ENCODE measurements around the gene GAL3ST3. TPM values are rescaled to one million over a fixed set of nuclear protein-coding genes. Genes with fewer than 3 reads are reported as not detected.

The GAL3ST3 gene
- total and polyA plus RNA-seq, 10 donors, result 0.03 to 0.04 (median 0.03) TPM; not detected in 7

- Histone ChIP-seq H3K9me3 (no peaks in the 10 kb centered on the region), H3K36me3 (peaks cover 0 to 57% (median 19%) of the 10 kb centered on the region in 6 donors), H3K4me1 (peaks cover 33 to 89% (median 54%) of the 10 kb centered on the region in 6 donors), H3K27me3 (replicated peaks in 1 of 7) (no peaks in the 10 kb centered on the region), H3K27ac (peak overlapping the region in 7 of 8 donors; percentile 44 to 99 (median 98)), H3K4me3 (peak overlapping the region in 3 of 8 donors; percentile 76 to 98 (median 88))
- TF ChIP-seq POLR2A (IDR thresholded peaks at IDR 0.05) (no peak), CTCF (IDR thresholded peaks at IDR 0.05 in 8 of 11, conservative IDR thresholded peaks at IDR 0.05 in 3 of 11) (no peak), POLR2AphosphoS5 (IDR thresholded peaks at IDR 0.05) (no peak)
- DNase-seq, result no peak
- 80 to 86% (median 85%) methylated on average over 8 of the region's 8 CpGs for WGBS, 5 donors
- intact Hi-C loops (cut with DNase I; ENCODE audit: low total_unique reads), result no loop called here
These were observed 23.6 kb upstream of the GAL3ST3 start for GRCh38 chr11:66072518-66072917.

GRCh38 chr11:66072081-66072480 lies 23.1 kb upstream of the GAL3ST3 start:
- peak overlapping the region in 5 of 8 donors; percentile 74 to 98 (median 78) for H3K4me3 ChIP-seq
- intact Hi-C loops (cut with DNase I; ENCODE audit: low total_unique reads), result no loop called here

GRCh38 chr11:66071381-66071801 lies 22.4 kb upstream of the GAL3ST3 start:
- intact Hi-C loops (cut with DNase I; ENCODE audit: low total_unique reads), result no loop called here
- H3K9me3 ChIP-seq, result no peaks in the 10 kb centered on the region
- no peak for DNase-seq
- no peaks in the 10 kb centered on the region for H3K27me3 ChIP-seq (replicated peaks in 1 of 7)
- 9 to 24% (median 13%) methylated on average over 2 of the region's 2 CpGs for WGBS, 5 donors
- H3K36me3 ChIP-seq, result peaks cover 0 to 61% (median 31%) of the 10 kb centered on the region in 6 donors
- H3K27ac ChIP-seq, result peak overlapping the region; percentile 44 to 99 (median 98)
- H3K4me3 ChIP-seq, result peak overlapping the region; percentile 74 to 98 (median 84)
- TF ChIP-seq POLR2AphosphoS5 (IDR thresholded peaks at IDR 0.05), result no peak
- TF ChIP-seq POLR2A (IDR thresholded peaks at IDR 0.05), result no peak
- no peak for TF ChIP-seq CTCF (IDR thresholded peaks at IDR 0.05 in 8 of 11, conservative IDR thresholded peaks at IDR 0.05 in 3 of 11)
- H3K4me1 ChIP-seq, result peaks cover 33 to 89% (median 58%) of the 10 kb centered on the region in 6 donors

More at GRCh38 chr11:66072081-66072480, 23.1 kb upstream of the GAL3ST3 start:
- no peak for DNase-seq
- H3K27ac ChIP-seq, result peak overlapping the region; percentile 44 to 99 (median 98)
- no peaks in the 10 kb centered on the region for H3K9me3 ChIP-seq
- H3K4me1 ChIP-seq, result peaks cover 33 to 89% (median 54%) of the 10 kb centered on the region in 6 donors
- peaks cover 0 to 59% (median 24%) of the 10 kb centered on the region in 6 donors for H3K36me3 ChIP-seq
- WGBS, 5 donors, result 54 to 71% (median 67%) methylated on average over 3 of the region's 3 CpGs
- H3K27me3 ChIP-seq (replicated peaks in 1 of 7), result no peaks in the 10 kb centered on the region
- TF ChIP-seq POLR2AphosphoS5 (IDR thresholded peaks at IDR 0.05) (no peak), CTCF (IDR thresholded peaks at IDR 0.05 in 8 of 11, conservative IDR thresholded peaks at IDR 0.05 in 3 of 11) (no peak), POLR2A (IDR thresholded peaks at IDR 0.05) (no peak)

- intact Hi-C loops (cut with DNase I; ENCODE audit: low total_unique reads), result no loop called here
- peak; percentile 90 for DNase-seq
- H3K36me3 ChIP-seq, result peaks cover 0 to 61% (median 36%) of the 10 kb centered on the region in 6 donors
These were observed 21.8 kb upstream of the GAL3ST3 start for GRCh38 chr11:66070604-66071380.

More at GRCh38 chr11:66070604-66071380, 21.8 kb upstream of the GAL3ST3 start:
- TF ChIP-seq POLR2A (IDR thresholded peaks at IDR 0.05), result no peak
- TF ChIP-seq POLR2AphosphoS5 (IDR thresholded peaks at IDR 0.05), result peak in 2 of 3 donors; percentile 24 to 37
- H3K27me3 ChIP-seq (replicated peaks in 1 of 7), result no peaks in the 10 kb centered on the region
- peaks cover 33 to 88% (median 59%) of the 10 kb centered on the region in 6 donors for H3K4me1 ChIP-seq
- H3K9me3 ChIP-seq, result no peaks in the 10 kb centered on the region
- WGBS, 5 donors, result 0 to 3% (median 1%) methylated on average over 23 to 60 of the region's 60 CpGs
- H3K27ac ChIP-seq, result peak overlapping the region; percentile 86 to 99 (median 98)
- peak overlapping the region; percentile 74 to 98 (median 84) for H3K4me3 ChIP-seq

Measured in spleen (tissue), 11 donors.